GM10266 (cell line): ENCODE measurements around the gene PRKAG3.

Source experiments
- DNase-seq: peaks from one replicate; pipeline ENCODE4 v3.0.0; 2012; ENCODE audit errors: extremely low spot score
- CTCF ChIP-seq: IDR thresholded peaks from 2 replicates; pipeline ENCODE4 v1.5.1; 2012; ENCODE audit warnings: mild to moderate bottlenecking, low read depth; ENCODE audit not compliant: control insufficient read depth, insufficient read depth; ENCODE audit errors: missing control alignments

Gene PRKAG3

GRCh38 chr2:218806346-218806978 lies 25.1 kb downstream of the PRKAG3 start:
- DNase-seq, result no peak
- TF ChIP-seq CTCF, result no peak

- DNase-seq, result no peak
- TF ChIP-seq CTCF, result no peak
These were observed 26.0 kb downstream of the PRKAG3 start for GRCh38 chr2:218805627-218806026.

GRCh38 chr2:218804817-218805216 lies 26.8 kb downstream of the PRKAG3 start:
- no peak for DNase-seq
- TF ChIP-seq CTCF, result no peak

- DNase-seq, result no peak
These were observed 29.1 kb downstream of the PRKAG3 start for GRCh38 chr2:218802386-218802994.

GRCh38 chr2:218799990-218800389 lies 31.6 kb downstream of the PRKAG3 start:
- no peak for DNase-seq
- TF ChIP-seq CTCF, result no peak

More at GRCh38 chr2:218802386-218802994, 29.1 kb downstream of the PRKAG3 start:
- no peak for TF ChIP-seq CTCF

GRCh38 chr2:218798767-218799504 lies 32.7 kb downstream of the PRKAG3 start:
- no peak for DNase-seq
- TF ChIP-seq CTCF, result no peak

- TF ChIP-seq CTCF, result no peak
- no peak for DNase-seq
These were observed 34.9 kb downstream of the PRKAG3 start for GRCh38 chr2:218796691-218797090.
